ENCODE data around the gene ZNF709. TPM values are rescaled to one million over a fixed set of nuclear protein-coding genes. Genes with fewer than 3 reads are reported as not detected.

The ZNF709 gene
- total and polyA plus RNA-seq, 2 of the 13 experiments (the other 11 are each of a cell fraction or from before 2014, with no cell fraction given) = 1.5 to 3.9 TPM

DNA sequence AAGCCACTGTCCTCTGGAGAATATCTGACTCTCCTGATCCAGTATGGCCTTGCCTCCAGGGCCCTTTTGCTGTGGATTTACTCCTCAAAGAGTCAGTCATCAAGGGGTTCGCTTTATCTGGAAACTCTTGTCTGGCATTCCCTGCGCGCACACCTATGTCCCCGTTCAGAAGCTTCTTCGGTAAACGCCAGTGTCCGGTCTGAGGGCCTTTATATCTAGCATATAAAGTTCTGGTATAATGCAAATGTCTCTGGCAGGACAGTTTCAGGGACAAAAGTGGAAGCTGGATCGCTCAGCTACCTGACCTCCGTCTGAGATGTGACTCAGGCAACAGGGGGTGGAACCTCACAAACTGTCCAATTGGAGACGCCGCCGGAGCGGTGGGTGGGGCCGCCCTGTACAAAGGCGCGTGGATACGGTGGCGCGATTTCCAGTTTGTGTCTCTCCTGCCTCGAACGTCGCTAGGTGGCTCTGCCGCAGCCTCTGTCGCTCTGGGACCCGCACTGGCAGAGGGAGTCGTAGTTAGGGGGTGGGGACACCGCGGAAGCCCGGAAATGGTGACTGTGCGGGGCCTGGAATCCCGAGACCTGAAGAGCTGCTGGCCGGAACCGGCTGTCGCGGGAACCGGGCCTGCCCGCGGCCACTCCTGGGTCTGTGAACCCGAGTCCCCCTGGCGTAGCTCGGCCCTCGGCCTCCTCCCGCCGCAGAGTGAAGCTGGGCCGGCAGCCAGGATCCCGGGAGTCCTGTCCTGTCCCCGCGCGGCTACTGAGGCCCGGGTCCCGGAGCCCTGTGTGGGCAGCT lies 10.6 kb upstream of the ZNF709 start (continued):
- TF ChIP-seq KAT2B (IDR thresholded peaks at IDR 0.05; ENCODE audit: borderline replicate concordance, low read depth, low read length) (no peak), IRF2 (CRISPR knock-in tag; IDR thresholded peaks at IDR 0.05) (peak; percentile 72), NCOA5 (CRISPR knock-in tag; IDR thresholded peaks at IDR 0.05) (no peak), ZNF674 (CRISPR knock-in tag; IDR thresholded peaks at IDR 0.05; ENCODE audit: low read depth) (no peak), ZZZ3 (CRISPR knock-in tag; IDR thresholded peaks at IDR 0.05; ENCODE audit: borderline replicate concordance) (0 out of 2 replicates have a peak, but pooled peaks have one; percentile 78), ZFP1 (CRISPR knock-in tag; IDR thresholded peaks at IDR 0.05) (peak; percentile 69; the same call in 1 of the 2 replicates), ZNF773 (CRISPR knock-in tag; IDR thresholded peaks at IDR 0.05; ENCODE audit: borderline replicate concordance) (no peak), EED (CRISPR knock-in tag; IDR thresholded peaks at IDR 0.05) (peak; percentile 33; the same call in 1 of the 2 replicates), ZFP36 (IDR thresholded peaks at IDR 0.05; ENCODE audit: borderline replicate concordance, low read depth, low read length, partially characterized antibody) (no peak), EP300 (IDR thresholded peaks at IDR 0.05; ENCODE audit: low read depth in 2 of 2, low read length in 2 of 2) (no peak), EP300 (CRISPR knock-in tag; IDR thresholded peaks at IDR 0.05; ENCODE audit: borderline replicate concordance) (no peak), SMARCC2 (IDR thresholded peaks at IDR 0.05) (no peak), REPIN1 (CRISPR knock-in tag; IDR thresholded peaks at IDR 0.05; ENCODE audit: borderline replicate concordance, low read depth) (peak; percentile 90), ZNF713 (CRISPR knock-in tag; IDR thresholded peaks at IDR 0.05) (no peak)
- TF ChIP-seq, protein P1, sequence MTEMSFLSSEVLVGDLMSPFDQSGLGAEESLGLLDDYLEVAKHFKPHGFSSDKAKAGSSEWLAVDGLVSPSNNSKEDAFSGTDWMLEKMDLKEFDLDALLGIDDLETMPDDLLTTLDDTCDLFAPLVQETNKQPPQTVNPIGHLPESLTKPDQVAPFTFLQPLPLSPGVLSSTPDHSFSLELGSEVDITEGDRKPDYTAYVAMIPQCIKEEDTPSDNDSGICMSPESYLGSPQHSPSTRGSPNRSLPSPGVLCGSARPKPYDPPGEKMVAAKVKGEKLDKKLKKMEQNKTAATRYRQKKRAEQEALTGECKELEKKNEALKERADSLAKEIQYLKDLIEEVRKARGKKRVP (CRISPR knock-in tag; IDR thresholded peaks at IDR 0.05) = peak in 1 of 2 experiments; percentile 60; a peak in 1 of 4 replicates
- TF ChIP-seq, protein P2, sequence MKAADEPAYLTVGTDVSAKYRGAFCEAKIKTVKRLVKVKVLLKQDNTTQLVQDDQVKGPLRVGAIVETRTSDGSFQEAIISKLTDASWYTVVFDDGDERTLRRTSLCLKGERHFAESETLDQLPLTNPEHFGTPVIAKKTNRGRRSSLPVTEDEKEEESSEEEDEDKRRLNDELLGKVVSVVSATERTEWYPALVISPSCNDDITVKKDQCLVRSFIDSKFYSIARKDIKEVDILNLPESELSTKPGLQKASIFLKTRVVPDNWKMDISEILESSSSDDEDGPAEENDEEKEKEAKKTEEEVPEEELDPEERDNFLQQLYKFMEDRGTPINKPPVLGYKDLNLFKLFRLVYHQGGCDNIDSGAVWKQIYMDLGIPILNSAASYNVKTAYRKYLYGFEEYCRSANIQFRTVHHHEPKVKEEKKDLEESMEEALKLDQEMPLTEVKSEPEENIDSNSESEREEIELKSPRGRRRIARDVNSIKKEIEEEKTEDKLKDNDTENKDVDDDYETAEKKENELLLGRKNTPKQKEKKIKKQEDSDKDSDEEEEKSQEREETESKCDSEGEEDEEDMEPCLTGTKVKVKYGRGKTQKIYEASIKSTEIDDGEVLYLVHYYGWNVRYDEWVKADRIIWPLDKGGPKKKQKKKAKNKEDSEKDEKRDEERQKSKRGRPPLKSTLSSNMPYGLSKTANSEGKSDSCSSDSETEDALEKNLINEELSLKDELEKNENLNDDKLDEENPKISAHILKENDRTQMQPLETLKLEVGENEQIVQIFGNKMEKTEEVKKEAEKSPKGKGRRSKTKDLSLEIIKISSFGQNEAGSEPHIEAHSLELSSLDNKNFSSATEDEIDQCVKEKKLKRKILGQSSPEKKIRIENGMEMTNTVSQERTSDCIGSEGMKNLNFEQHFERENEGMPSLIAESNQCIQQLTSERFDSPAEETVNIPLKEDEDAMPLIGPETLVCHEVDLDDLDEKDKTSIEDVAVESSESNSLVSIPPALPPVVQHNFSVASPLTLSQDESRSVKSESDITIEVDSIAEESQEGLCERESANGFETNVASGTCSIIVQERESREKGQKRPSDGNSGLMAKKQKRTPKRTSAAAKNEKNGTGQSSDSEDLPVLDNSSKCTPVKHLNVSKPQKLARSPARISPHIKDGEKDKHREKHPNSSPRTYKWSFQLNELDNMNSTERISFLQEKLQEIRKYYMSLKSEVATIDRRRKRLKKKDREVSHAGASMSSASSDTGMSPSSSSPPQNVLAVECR (CRISPR knock-in tag; IDR thresholded peaks at IDR 0.05; ENCODE audit: borderline replicate concordance) = peak; percentile 93; the same call in 1 of the 2 replicates
- TF ChIP-seq, protein P3, sequence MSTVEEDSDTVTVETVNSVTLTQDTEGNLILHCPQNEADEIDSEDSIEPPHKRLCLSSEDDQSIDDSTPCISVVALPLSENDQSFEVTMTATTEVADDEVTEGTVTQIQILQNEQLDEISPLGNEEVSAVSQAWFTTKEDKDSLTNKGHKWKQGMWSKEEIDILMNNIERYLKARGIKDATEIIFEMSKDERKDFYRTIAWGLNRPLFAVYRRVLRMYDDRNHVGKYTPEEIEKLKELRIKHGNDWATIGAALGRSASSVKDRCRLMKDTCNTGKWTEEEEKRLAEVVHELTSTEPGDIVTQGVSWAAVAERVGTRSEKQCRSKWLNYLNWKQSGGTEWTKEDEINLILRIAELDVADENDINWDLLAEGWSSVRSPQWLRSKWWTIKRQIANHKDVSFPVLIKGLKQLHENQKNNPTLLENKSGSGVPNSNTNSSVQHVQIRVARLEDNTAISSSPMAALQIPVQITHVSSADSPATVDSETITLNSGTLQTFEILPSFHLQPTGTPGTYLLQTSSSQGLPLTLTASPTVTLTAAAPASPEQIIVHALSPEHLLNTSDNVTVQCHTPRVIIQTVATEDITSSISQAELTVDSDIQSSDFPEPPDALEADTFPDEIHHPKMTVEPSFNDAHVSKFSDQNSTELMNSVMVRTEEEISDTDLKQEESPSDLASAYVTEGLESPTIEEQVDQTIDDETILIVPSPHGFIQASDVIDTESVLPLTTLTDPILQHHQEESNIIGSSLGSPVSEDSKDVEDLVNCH (CRISPR knock-in tag; IDR thresholded peaks at IDR 0.05) = peak; percentile 82; the same call in 1 of the 2 replicates
- TF ChIP-seq, protein P4, sequence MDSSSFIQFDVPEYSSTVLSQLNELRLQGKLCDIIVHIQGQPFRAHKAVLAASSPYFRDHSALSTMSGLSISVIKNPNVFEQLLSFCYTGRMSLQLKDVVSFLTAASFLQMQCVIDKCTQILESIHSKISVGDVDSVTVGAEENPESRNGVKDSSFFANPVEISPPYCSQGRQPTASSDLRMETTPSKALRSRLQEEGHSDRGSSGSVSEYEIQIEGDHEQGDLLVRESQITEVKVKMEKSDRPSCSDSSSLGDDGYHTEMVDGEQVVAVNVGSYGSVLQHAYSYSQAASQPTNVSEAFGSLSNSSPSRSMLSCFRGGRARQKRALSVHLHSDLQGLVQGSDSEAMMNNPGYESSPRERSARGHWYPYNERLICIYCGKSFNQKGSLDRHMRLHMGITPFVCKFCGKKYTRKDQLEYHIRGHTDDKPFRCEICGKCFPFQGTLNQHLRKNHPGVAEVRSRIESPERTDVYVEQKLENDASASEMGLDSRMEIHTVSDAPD (CRISPR knock-in tag; IDR thresholded peaks at IDR 0.05) = peak; percentile 68; the same call in 1 of the 2 replicates
